ENCODE data around the gene ITIH4.
"Not testable (repeated sequence)": the region's sequence is repeated elsewhere in the genome, so short reads cannot be mapped to it uniquely, and the experiment has no call there.

ITIH4 gene

GRCh38 chr3:52779837-52780585 is 50.5 kb downstream of the ITIH4 start:
- no peak for FAIRE-seq

- FAIRE-seq, result no peak
Measured at GRCh38 chr3:52779011-52779836, 51.2 kb downstream of the ITIH4 start.

- no peak for FAIRE-seq
Measured at GRCh38 chr3:52777959-52778805, 52.3 kb downstream of the ITIH4 start.

- no peak for FAIRE-seq
Measured at GRCh38 chr3:52777127-52777958, 53.1 kb downstream of the ITIH4 start, which contains the start of gene ITIH1. TSS of gene ITIH1 (plus strand) at chr3:52777599. CDS start at chr3:52777616, 17 bp downstream.

- FAIRE-seq, result not testable (repeated sequence)
Measured at GRCh38 chr3:52776486-52776885, 54.0 kb downstream of the ITIH4 start.

GRCh38 chr3:52775877-52776276 is 54.6 kb downstream of the ITIH4 start:
- FAIRE-seq, result no peak

GRCh38 chr3:52774901-52775864 is 55.3 kb downstream of the ITIH4 start:
- FAIRE-seq, result no peak

- no peak for FAIRE-seq
Measured at GRCh38 chr3:52774066-52774713, 56.3 kb downstream of the ITIH4 start.

- FAIRE-seq, result no peak
Measured at GRCh38 chr3:52773361-52774065, 57.0 kb downstream of the ITIH4 start.

GRCh38 chr3:52771702-52772101 is 58.8 kb downstream of the ITIH4 start:
- FAIRE-seq, result no peak

- no peak for FAIRE-seq
Measured at GRCh38 chr3:52771334-52771681, 59.2 kb downstream of the ITIH4 start.

GRCh38 chr3:52770496-52771333 is 59.8 kb downstream of the ITIH4 start, which contains the start of gene NEK4:
TSS of gene NEK4 (minus strand) at chr3:52770940. CDS start at chr3:52770746, 194 bp downstream.
- no peak for FAIRE-seq

GRCh38 chr3:52769786-52770455 is 60.6 kb downstream of the ITIH4 start:
- FAIRE-seq, result no peak

GRCh38 chr3:52763466-52763865 is 67.0 kb downstream of the ITIH4 start:
- no peak for FAIRE-seq

Data from colon (tissue), 2 donors.